ENCODE data around the gene ZNF227. TPM values are rescaled to one million over a fixed set of nuclear protein-coding genes. Genes with fewer than 3 reads are reported as not detected.
"Not testable (repeated sequence)": the region's sequence is repeated elsewhere in the genome, so short reads cannot be mapped to it uniquely, and the experiment has no call there.

ZNF227 gene
- 13.8 TPM for total RNA-seq
- long read RNA-seq, partial matches to known transcripts: 0 of 4 reads
- long read RNA-seq, other reads (novel, unspliced or antisense): 2 of 4 reads

GRCh38 chr19:44212250-44212865 lies at the start of gene ZNF227:
ZNF227 (plus strand) TSS chr19:44212532; CDS start chr19:44217793, 5,261 bp downstream.
- peak; percentile 96 for DNase-seq (ENCODE audit: low spot score)

GRCh38 chr19:44163789-44164188 lies 48.5 kb upstream of the ZNF227 start:
- no peak for DNase-seq (ENCODE audit: low spot score)

GRCh38 chr19:44164327-44164672 lies 48.0 kb upstream of the ZNF227 start:
- no peak for DNase-seq (ENCODE audit: low spot score)

GRCh38 chr19:44164673-44165512 lies 47.4 kb upstream of the ZNF227 start, which contains the start of gene ZNF226:
ZNF226 (plus strand) TSS chr19:44165100; CDS start chr19:44170081, 4,981 bp downstream.
- DNase-seq (ENCODE audit: low spot score): peak; percentile 92

GRCh38 chr19:44170660-44171059 lies 41.7 kb upstream of the ZNF227 start:
- DNase-seq (ENCODE audit: low spot score): not testable (repeated sequence)

GRCh38 chr19:44176590-44176989 lies 35.7 kb upstream of the ZNF227 start:
- DNase-seq (ENCODE audit: low spot score): no peak

GRCh38 chr19:44180968-44181367 lies 31.4 kb upstream of the ZNF227 start:
- DNase-seq (ENCODE audit: low spot score): no peak

GRCh38 chr19:44182145-44182544 lies 30.2 kb upstream of the ZNF227 start:
- DNase-seq (ENCODE audit: low spot score): no peak

GRCh38 chr19:44190020-44190419 lies 22.3 kb upstream of the ZNF227 start:
- no peak for DNase-seq (ENCODE audit: low spot score)

GRCh38 chr19:44192127-44192526 lies 20.2 kb upstream of the ZNF227 start:
- DNase-seq (ENCODE audit: low spot score): no peak

- no peak for DNase-seq (ENCODE audit: low spot score)
Measured at GRCh38 chr19:44196772-44197171, 15.6 kb upstream of the ZNF227 start.

GRCh38 chr19:44202470-44202869 lies 9.9 kb upstream of the ZNF227 start:
- DNase-seq (ENCODE audit: low spot score): no peak

- DNase-seq (ENCODE audit: low spot score): no peak
Measured at GRCh38 chr19:44202974-44203373, 9.4 kb upstream of the ZNF227 start.

- DNase-seq (ENCODE audit: low spot score): not testable (repeated sequence)
Measured at GRCh38 chr19:44203877-44204276, 8.5 kb upstream of the ZNF227 start.

GRCh38 chr19:44204772-44205171 lies 7.6 kb upstream of the ZNF227 start:
- DNase-seq (ENCODE audit: low spot score): no peak

- DNase-seq (ENCODE audit: low spot score): peak; percentile 91
Measured at GRCh38 chr19:44207126-44207803, 5.1 kb upstream of the ZNF227 start.

- DNase-seq (ENCODE audit: low spot score): no peak
Measured at GRCh38 chr19:44212866-44213346, 574 bp downstream of the ZNF227 start.

- not testable (repeated sequence) for DNase-seq (ENCODE audit: low spot score)
Measured at GRCh38 chr19:44219926-44220325, 7.6 kb downstream of the ZNF227 start.

- DNase-seq (ENCODE audit: low spot score): not testable (repeated sequence)
Measured at GRCh38 chr19:44220761-44221160, 8.4 kb downstream of the ZNF227 start.

- DNase-seq (ENCODE audit: low spot score): not testable (repeated sequence)
Measured at GRCh38 chr19:44221291-44221690, 9.0 kb downstream of the ZNF227 start.

- DNase-seq (ENCODE audit: low spot score): no peak
Measured at GRCh38 chr19:44228318-44228717, 16.0 kb downstream of the ZNF227 start.

GRCh38 chr19:44232867-44233266 lies 20.5 kb downstream of the ZNF227 start:
- no peak for DNase-seq (ENCODE audit: low spot score)
